T-helper 2 cell treated with Interferon-gamma antibody and Interleukin-4, amounts not matched to agents 5 μg/mL and 100 μg/mL, for 36 hours (primary cell): ENCODE results near the gene CEMP1.

Experiments used
- DNase-seq: peaks from one replicate; pipeline ENCODE4 v3.0.0; 2021; ENCODE audit warnings: low spot score
- H3K27ac Mint-ChIP-seq: one replicate; pipeline ENCODE4 v1.8.0; 2021; ENCODE audit warnings: mild to moderate bottlenecking, mixed read lengths
- H3K27me3 Mint-ChIP-seq: one replicate; pipeline ENCODE4 v1.8.0; 2021; ENCODE audit warnings: low read depth, mixed read lengths
- H3K36me3 Mint-ChIP-seq: one replicate; pipeline ENCODE4 v1.8.0; 2021; ENCODE audit warnings: low read depth, mixed read lengths
- H3K4me1 Mint-ChIP-seq: one replicate; pipeline ENCODE4 v1.8.0; 2021; ENCODE audit warnings: low read depth, mixed read lengths
- H3K4me3 Mint-ChIP-seq: one replicate; pipeline ENCODE4 v1.8.0; 2022; ENCODE audit warnings: mild to moderate bottlenecking, moderate library complexity, mixed read lengths
- H3K9me3 Mint-ChIP-seq: one replicate; pipeline ENCODE4 v1.8.0; 2021; ENCODE audit warnings: mixed read lengths

The CEMP1 gene

DNA sequence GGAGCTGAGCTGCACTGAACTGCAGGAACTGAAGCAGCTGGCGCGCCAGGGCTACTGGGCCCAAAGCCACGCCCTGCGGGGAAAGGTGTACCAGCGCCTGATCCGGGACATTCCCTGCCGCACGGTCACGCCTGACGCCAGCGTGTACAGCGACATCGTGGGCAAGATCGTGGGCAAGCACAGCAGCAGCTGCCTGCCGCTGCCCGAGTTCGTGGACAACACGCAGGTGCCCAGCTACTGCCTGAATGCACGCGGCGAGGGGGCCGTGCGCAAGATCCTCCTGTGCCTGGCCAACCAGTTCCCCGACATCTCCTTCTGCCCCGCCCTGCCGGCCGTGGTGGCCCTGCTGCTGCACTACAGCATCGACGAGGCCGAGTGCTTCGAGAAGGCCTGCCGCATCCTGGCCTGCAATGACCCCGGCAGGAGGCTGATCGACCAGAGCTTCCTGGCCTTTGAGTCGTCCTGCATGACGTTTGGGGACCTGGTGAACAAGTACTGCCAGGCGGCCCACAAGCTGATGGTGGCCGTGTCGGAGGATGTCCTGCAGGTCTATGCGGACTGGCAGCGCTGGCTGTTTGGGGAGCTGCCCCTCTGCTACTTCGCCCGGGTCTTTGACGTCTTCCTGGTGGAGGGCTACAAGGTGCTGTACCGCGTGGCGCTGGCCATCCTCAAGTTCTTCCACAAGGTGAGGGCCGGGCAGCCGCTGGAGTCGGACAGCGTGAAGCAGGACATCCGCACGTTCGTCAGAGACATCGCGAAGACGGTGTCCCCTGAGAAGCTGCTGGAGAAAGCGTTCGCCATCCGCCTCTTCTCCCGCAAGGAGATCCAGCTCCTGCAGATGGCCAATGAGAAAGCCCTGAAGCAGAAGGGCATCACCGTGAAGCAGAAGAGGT is 34.7 kb downstream of the CEMP1 start:
- Mint-ChIP-seq H3K4me3 (no peak overlapping the region), H3K27me3 (no peaks in the 10 kb centered on the region), H3K36me3 (peaks cover 1% of the 10 kb centered on the region), H3K9me3 (no peaks in the 10 kb centered on the region), H3K4me1 (no peaks in the 10 kb centered on the region), H3K27ac (no peak overlapping the region)
- DNase-seq, result no peak

DNA sequence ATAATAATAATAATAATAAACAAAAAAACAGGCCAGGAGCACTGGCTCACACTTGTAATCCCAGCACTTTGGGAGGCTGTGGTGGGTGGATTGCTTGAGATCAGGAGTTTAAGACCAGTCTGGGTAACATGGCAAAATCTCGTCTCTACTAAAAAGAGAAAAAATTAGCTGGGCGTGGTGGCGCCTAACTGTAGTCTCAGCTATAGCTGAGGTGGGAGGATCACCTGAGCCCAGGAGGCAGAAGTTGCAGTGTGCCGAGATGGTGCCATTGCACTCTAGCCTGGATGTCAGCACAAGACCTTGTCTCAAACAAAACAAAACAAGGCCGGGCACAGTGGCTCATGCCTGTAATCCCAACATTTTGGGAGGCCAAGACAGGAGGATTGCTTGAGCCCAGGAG is 36.2 kb downstream of the CEMP1 start:
- Mint-ChIP-seq H3K4me1 (no peaks in the 10 kb centered on the region), H3K27me3 (no peaks in the 10 kb centered on the region), H3K9me3 (no peaks in the 10 kb centered on the region), H3K36me3 (peaks cover 1% of the 10 kb centered on the region), H3K27ac (no peak overlapping the region), H3K4me3 (no peak overlapping the region)
- no peak for DNase-seq

DNA sequence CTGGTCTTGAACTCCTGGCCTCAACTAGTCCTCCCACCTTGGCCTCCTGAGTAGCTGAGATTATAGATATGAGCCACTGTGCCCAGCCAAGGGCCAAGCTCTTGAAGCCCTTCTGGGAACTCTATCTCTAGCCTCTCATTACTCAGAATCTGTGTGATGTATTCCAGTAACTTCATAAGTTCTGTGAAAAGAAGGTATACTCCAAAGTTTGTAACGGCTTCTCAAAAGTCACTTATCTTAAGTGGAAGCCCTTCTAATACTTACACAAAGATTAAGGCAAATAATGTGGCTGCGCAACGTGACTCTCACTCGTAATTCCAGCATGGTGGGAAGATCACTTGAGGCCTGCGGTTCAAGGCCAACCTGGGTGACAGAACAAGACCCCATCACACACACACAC is 36.6 kb downstream of the CEMP1 start:
- H3K9me3 Mint-ChIP-seq, result no peaks in the 10 kb centered on the region
- H3K27me3 Mint-ChIP-seq, result no peaks in the 10 kb centered on the region
- H3K4me1 Mint-ChIP-seq, result no peaks in the 10 kb centered on the region
- H3K4me3 Mint-ChIP-seq, result no peak overlapping the region
- H3K27ac Mint-ChIP-seq, result no peak overlapping the region
- H3K36me3 Mint-ChIP-seq, result peaks cover 1% of the 10 kb centered on the region
- no peak for DNase-seq

DNA sequence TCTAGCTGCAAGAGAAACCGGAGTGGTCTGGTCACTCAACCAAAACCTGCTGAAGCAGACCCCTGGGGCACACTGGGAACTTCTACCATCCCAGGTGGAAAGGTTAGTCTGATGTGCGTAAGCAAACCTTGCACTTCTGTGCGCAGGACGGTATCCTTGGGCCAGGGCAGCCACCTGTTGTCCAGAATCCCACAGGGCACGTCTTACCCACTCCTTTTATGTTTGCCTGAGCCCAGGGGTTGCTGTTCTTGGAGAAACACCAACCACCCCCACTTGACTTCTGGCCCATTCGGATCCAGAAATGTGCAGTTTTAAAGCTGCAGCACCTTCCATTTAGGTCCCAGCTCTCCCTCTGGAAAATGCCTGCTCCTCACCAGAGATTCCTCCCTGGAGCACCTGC is 37.6 kb downstream of the CEMP1 start:
- Mint-ChIP-seq H3K9me3 (no peaks in the 10 kb centered on the region), H3K4me1 (no peaks in the 10 kb centered on the region), H3K27me3 (no peaks in the 10 kb centered on the region), H3K36me3 (peaks cover 1% of the 10 kb centered on the region), H3K4me3 (no peak overlapping the region), H3K27ac (no peak overlapping the region)
- DNase-seq, result no peak

DNA sequence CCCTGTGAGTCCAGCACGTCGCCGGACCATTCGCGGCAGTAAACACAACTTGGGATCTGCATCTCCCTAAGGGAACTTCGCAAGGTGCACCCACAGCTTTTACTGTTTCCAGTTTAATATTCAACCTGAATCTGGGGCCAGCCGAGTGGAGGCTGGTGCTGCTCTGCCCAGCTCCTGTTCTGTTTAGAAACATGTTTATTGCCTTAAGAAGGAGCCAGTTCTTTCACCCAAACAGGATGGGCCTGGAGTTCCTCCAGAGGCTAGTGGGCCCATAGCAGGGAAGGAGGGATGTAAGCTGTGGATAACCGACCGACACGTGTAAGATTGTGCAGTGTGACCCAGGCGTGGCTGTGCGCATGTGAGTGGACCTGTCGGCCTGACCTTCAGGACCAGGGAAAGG is 38.9 kb downstream of the CEMP1 start:
- H3K4me3 Mint-ChIP-seq, result no peak overlapping the region

DNA sequence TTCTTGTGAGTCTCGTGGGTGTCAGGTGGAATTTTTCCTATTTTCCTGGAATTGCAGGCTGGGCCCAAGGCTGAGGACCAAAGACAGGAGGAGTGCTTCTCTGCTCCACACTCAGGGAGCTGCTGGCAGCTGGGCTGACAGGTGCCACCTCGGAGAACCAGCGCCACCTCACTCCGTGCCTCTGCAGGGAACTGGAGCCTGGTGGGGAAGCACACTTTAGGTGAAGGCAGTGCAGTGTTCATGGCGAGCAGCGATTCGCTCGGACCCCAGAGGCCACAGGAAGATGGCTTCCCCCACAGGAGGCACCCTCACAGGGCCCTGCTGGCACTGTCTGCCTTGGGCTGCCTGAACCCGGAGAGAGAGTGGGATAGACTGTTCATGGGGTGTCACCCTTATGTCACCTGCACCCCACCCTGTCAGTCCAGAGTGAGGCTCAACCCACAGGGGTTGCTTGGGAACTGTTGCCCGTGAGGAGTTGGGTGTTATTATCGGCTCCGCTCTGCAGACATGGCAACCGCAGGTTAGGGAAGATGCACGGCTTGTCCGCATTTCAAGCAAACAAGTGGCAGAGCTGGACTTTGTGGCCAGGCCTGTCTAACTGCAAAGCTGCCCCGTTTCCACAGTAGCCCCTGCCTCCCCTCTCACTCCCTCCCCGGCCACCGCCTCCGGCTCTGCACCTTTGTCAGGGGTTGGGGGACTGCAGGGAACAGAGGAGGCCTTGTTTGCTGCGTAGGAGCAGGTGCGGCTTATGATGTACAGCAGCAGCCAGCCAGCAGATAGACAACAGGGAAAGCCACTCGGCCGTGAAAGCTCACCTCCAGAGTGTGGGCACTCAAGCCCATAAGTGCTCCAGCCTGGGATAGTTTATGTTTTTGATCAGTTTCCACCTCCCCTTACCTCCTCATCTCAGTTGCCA is 40.8 kb downstream of the CEMP1 start:
- Mint-ChIP-seq H3K9me3 (no peaks in the 10 kb centered on the region), H3K4me3 (no peak overlapping the region), H3K36me3 (no peaks in the 10 kb centered on the region), H3K27ac (no peak overlapping the region), H3K4me1 (peaks cover 10% of the 10 kb centered on the region), H3K27me3 (peaks cover 2% of the 10 kb centered on the region)
- no peak for DNase-seq

More for the DNA sequence above, 38.9 kb downstream of the CEMP1 start:
- Mint-ChIP-seq H3K36me3 (no peaks in the 10 kb centered on the region), H3K4me1 (peaks cover 3% of the 10 kb centered on the region), H3K27me3 (peaks cover 1% of the 10 kb centered on the region), H3K27ac (no peak overlapping the region), H3K9me3 (no peaks in the 10 kb centered on the region)
- no peak for DNase-seq

DNA sequence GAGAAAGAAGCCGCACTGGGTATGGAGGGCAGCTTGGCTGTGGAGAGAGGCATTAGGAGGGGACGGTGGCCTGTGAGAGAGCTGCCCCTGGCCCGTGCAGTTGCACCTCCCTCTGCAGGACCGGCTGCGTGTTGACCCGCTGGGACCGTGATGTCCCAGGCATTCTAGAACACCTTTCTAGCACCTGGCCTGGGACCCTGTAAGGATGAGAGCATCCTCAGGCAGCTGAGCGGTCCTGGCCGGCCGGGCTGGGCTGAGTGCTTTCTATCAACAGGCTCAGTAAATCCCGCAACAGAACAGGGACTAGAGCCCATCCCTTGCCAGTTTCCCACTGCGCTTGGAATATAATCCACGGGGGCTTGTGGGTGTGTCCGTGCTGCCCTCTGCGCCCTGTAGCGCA is 41.6 kb downstream of the CEMP1 start:
- Mint-ChIP-seq H3K9me3 (no peaks in the 10 kb centered on the region), H3K4me3 (no peak overlapping the region), H3K36me3 (no peaks in the 10 kb centered on the region), H3K4me1 (peaks cover 10% of the 10 kb centered on the region), H3K27ac (no peak overlapping the region), H3K27me3 (peaks cover 2% of the 10 kb centered on the region)
- no peak for DNase-seq

DNA sequence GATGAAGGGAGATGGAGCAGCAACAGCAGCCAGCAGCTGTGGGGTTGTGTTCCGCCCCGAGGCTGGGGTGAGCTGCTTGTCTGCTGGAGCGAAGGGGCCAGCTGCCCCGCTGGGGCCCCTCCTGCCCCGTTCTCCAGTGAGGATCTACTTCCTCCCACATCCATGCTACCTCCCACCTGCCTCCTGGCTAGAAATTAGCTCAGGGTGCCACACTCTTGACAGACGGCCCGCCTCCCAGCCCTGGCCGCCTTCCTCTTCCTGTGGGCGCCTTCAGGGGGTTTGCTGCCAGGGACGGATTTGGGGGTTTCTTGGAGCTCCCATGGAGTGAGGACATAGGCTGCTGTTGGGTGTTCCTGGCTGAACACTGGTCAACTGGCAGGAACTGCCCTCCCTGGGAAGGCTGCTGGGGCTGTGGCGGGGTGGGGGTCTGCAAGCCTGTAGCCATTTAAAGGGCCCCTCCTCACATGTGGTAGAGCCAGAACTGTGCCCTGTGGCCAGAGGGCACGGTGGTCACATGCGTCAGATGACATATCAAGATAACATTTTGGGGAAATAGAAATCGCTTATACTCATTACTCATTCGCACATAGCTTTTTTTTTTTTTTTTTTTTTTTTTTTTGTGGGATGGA is 43.2 kb downstream of the CEMP1 start:
- no peak overlapping the region for H3K27ac Mint-ChIP-seq
- peaks cover 10% of the 10 kb centered on the region for H3K4me1 Mint-ChIP-seq
- H3K4me3 Mint-ChIP-seq, result no peak overlapping the region

DNA sequence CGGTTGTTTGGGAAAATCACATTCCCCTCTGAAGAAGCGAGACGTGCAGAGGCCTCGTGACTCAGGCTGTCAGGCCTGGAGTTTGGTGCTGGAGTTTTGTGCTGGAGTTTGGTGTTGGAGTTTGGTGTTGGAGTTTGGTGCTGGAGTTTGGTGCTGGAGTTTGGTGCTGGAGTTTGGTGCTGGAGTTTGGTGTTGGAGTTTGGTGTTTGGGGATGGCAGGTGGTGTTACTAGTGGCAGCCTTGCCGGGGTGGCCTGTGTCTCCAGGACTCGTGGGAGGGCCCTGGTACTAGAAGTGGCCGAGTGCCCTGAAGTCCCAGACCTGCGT is 43.7 kb downstream of the CEMP1 start:
- Mint-ChIP-seq H3K27me3 (peaks cover 2% of the 10 kb centered on the region), H3K27ac (peak overlapping the region; percentile 62), H3K36me3 (no peaks in the 10 kb centered on the region), H3K4me3 (peak overlapping the region; percentile 54), H3K4me1 (peaks cover 10% of the 10 kb centered on the region), H3K9me3 (no peaks in the 10 kb centered on the region)
- DNase-seq, result no peak

More for the DNA sequence above, 43.2 kb downstream of the CEMP1 start:
- no peak for DNase-seq
- Mint-ChIP-seq H3K27me3 (peaks cover 2% of the 10 kb centered on the region), H3K36me3 (no peaks in the 10 kb centered on the region), H3K9me3 (no peaks in the 10 kb centered on the region)

DNA sequence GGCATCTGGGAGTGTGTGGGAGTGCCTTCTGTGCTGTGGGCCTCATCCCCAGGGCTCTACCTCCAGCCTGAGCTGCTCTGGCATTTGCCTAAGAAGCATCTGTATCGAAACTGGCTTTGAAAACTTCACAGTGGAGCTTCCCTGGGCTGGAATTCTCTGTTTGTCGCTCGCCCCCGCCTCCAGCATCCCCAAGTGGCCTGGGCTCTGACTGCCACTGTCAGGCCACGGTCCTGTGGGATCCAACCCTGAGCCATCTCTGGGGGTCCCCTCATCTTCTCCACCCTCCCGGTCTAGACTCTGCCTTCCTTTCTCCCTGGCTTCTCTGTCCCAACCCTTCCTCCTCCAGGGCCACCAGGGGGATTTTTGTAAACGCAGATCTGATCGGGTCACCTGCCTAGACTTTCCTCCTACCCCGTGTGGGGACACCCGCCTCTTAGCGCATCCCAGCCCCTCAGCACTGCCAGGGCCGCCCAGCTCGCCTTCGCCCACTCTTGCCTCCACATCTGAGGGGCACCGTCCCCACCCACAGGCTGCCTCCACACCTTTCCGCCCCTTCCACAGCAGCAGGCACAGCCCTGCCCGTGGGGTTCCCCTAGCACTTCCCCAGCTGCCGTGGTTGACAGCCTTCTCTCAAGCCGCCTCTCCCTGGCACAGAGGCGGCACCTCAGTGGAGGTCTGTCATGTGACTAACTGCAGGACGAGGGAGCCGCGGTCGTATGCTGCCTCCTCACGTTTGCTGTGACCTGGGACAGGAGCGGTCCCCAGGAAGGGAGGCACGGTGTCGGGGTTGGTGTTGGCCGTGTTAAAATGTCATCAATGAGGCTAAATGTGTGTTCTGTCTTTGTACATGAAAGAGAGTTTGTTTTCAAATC is 44.3 kb downstream of the CEMP1 start:
- Mint-ChIP-seq H3K36me3 (no peaks in the 10 kb centered on the region), H3K9me3 (no peaks in the 10 kb centered on the region), H3K4me3 (peak overlapping the region; percentile 54), H3K27me3 (peaks cover 2% of the 10 kb centered on the region), H3K27ac (peak overlapping the region; percentile 62), H3K4me1 (peaks cover 10% of the 10 kb centered on the region)
- DNase-seq, result peak; percentile 62

DNA sequence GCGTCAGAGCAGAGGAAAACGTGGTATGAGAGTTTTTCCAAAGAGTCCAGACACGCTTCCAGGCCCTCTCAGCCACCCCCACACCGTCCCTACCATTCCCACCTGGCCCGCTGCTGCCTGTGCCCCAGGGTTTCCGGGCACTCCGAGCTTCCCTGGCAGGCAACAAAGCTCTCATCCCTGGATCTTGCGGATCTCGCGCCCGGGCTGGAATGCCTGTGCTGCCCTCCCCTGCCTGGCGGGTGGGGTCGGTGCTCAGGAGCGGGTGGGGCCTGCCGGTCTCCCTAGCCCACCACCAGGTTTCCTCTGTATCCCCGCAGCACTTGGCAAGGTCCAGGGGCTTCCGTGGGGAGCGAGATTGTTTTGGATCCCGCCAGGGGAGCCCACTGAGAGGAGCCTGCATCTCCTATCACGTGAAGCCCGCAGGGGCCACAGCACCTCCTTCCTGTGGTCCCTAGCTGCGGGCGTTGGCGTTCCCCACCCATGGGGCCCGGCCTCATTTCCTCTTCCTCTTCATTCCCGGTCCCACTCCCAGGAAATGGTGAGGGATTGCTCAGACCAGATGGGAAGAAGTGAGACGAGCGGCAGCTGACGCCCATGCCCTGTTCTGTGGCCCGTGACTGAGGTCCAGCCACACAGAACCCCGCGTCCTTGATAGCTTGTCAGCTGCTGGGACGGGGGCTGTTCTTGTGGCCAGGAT is 45.2 kb downstream of the CEMP1 start:
- Mint-ChIP-seq H3K9me3 (no peaks in the 10 kb centered on the region), H3K4me1 (peaks cover 10% of the 10 kb centered on the region), H3K36me3 (no peaks in the 10 kb centered on the region), H3K27ac (no peak overlapping the region), H3K27me3 (peaks cover 2% of the 10 kb centered on the region), H3K4me3 (no peak overlapping the region)
- DNase-seq, result no peak

DNA sequence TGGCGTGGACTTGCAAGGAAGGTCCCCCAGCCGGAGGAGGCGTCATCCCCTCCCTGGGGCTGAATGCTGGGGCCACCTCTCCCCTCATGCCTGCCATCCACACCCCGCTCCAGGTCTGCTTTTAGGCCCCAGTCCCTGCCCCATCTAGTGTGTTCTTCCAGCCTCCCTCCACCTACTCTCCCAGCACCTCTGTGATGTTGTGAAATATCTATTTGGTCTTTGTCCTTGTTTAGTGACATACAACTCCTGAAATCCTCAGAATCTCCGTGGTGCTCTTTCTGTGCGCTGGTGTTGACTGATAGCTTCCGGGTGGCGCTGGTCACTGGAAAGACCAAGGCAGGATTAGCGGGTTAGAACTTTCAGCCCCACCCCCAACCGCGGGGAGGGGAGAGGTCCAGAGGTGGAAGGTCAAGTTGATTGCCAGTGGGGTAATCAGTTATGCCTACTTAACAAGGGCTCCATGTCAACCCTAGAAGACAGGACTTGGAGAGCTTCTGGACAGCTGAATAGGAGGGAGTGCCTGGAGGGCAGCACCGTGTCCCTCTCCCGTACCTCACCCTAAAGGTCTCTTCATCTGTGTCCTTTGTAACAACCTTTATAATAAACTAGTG is 46.2 kb downstream of the CEMP1 start:
- H3K9me3 Mint-ChIP-seq, result no peaks in the 10 kb centered on the region
- peaks cover 2% of the 10 kb centered on the region for H3K27me3 Mint-ChIP-seq
- H3K27ac Mint-ChIP-seq, result no peak overlapping the region
- no peak overlapping the region for H3K4me3 Mint-ChIP-seq
- no peaks in the 10 kb centered on the region for H3K36me3 Mint-ChIP-seq
- H3K4me1 Mint-ChIP-seq, result peaks cover 10% of the 10 kb centered on the region
- DNase-seq, result no peak
